K562 (cell line): Measurements from ENCODE around the gene LCLAT1.

ENCODE experiments used
- CHD2 ChIP-seq: IDR thresholded peaks from 2 replicates; pipeline ENCODE4 v1.6.1; 2011; ENCODE audit warnings: low read depth, low read length
- CTCF ChIP-seq, 3 experiments: IDR thresholded peaks in 2 of 3; conservative IDR thresholded peaks in 1 of 3; 2 replicates each; pipeline ENCODE4 v1.5.1; 2011 to 2012; ENCODE audit warnings: low read length in 3 of 3, mild to moderate bottlenecking in 3 of 3, control low read depth in 2 of 3, improper control_type of control experiment in 1 of 3, inconsistent platforms in 1 of 3, low read depth in 1 of 3, mixed read lengths in 1 of 3, moderate library complexity in 1 of 3; ENCODE audit not compliant: insufficient read depth in 2 of 3
- ELF4 ChIP-seq: fragments of 450-650 bp; formaldehyde crosslinking; IDR thresholded peaks from 2 replicates; pipeline ENCODE4 v1.4.0; 2022; ENCODE audit warnings: missing genetic modification characterization
- EP300 ChIP-seq: IDR thresholded peaks from 2 replicates; pipeline ENCODE4 v1.6.1; 2012; ENCODE audit warnings: low read length, improper control_type of control experiment
- FOXP1 ChIP-seq: sonication (generic); formaldehyde crosslinking; IDR thresholded peaks from 2 replicates; pipeline ENCODE4 v1.8.0; 2022; ENCODE audit warnings: mild to moderate bottlenecking, missing genetic modification reagents
- HDGF ChIP-seq: fragments of 450-650 bp; IDR thresholded peaks from 2 replicates; pipeline ENCODE4 v1.6.1; 2016
- KLF1 ChIP-seq: fragments of 450-650 bp; IDR thresholded peaks from 2 replicates; pipeline ENCODE4 v1.6.1; 2016; ENCODE audit warnings: missing genetic modification characterization, missing compliant biosample characterization
- POLR2AphosphoS5 ChIP-seq: IDR thresholded peaks from 2 replicates; pipeline ENCODE4 v1.6.1; 2011; ENCODE audit warnings: mild to moderate bottlenecking, low read depth, low read length, moderate library complexity; ENCODE audit not compliant: control insufficient read depth, insufficient read depth
- TSC22D4 ChIP-seq: fragments of 450-650 bp; IDR thresholded peaks from 2 replicates; pipeline ENCODE4 v1.6.1; 2016; ENCODE audit warnings: missing genetic modification characterization, missing biosample characterization, control low read depth
- UBTF ChIP-seq, 2 experiments: IDR thresholded peaks; 2 replicates each; pipeline ENCODE4 v1.6.1; 2012; ENCODE audit warnings: improper control_type of control experiment in 2 of 2, low read depth in 2 of 2, low read length in 2 of 2, borderline replicate concordance in 1 of 2
- ZNF274 ChIP-seq: IDR thresholded peaks from 2 replicates; pipeline ENCODE4 v1.6.1; 2011; ENCODE audit warnings: low read depth, mild to moderate bottlenecking, low read length, moderate library complexity, borderline replicate concordance
- ZNF384 ChIP-seq: IDR thresholded peaks from 2 replicates; pipeline ENCODE4 v1.6.1; 2012; ENCODE audit warnings: low read depth, low read length, improper control_type of control experiment

GRCh38 chr2:30673127-30673526 is 226.1 kb downstream of the LCLAT1 start:
- TF ChIP-seq EP300, result no peak
- TF ChIP-seq CTCF (IDR thresholded peaks at IDR 0.05 in 2 of 3, conservative IDR thresholded peaks at IDR 0.05 in 1 of 3; ENCODE audit: insufficient read depth in 2 of 3, low read depth in 1 of 3, low read length in 3 of 3), result no peak
- TF ChIP-seq CHD2, result no peak
- TF ChIP-seq UBTF (IDR thresholded peaks at IDR 0.05; ENCODE audit: borderline replicate concordance in 1 of 2, low read depth in 2 of 2, low read length in 2 of 2), result no peak
- TF ChIP-seq ELF4 (CRISPR knock-in tag), result no peak
- TF ChIP-seq HDGF, result no peak
- no peak for TF ChIP-seq POLR2AphosphoS5
- no peak for TF ChIP-seq KLF1 (tag)
- TF ChIP-seq TSC22D4 (tag), result no peak
- no peak for TF ChIP-seq ZNF384
- TF ChIP-seq FOXP1, result no peak
- TF ChIP-seq ZNF274, result no peak
